ENCODE measurements around the gene CD44.

GRCh38 chr11:35153280-35153679 lies 14.3 kb downstream of the CD44 start:
- TF ChIP-seq CTCF (IDR thresholded peaks at IDR 0.05) = no peak
- no peak for TF ChIP-seq POLR2A (IDR thresholded peaks at IDR 0.05)

Measured in heart left ventricle (tissue), 13 donors.